ENCODE data around the gene DUSP8. TPM values are rescaled to one million over a fixed set of nuclear protein-coding genes. Genes with fewer than 3 reads are reported as not detected.
"Not testable (repeated sequence)": the region's sequence is repeated elsewhere in the genome, so short reads cannot be mapped to it uniquely, and the experiment has no call there.

Gene DUSP8
- total RNA-seq, 2 donors from 2014 or later, result 79.5 to 90.1 TPM

DNA sequence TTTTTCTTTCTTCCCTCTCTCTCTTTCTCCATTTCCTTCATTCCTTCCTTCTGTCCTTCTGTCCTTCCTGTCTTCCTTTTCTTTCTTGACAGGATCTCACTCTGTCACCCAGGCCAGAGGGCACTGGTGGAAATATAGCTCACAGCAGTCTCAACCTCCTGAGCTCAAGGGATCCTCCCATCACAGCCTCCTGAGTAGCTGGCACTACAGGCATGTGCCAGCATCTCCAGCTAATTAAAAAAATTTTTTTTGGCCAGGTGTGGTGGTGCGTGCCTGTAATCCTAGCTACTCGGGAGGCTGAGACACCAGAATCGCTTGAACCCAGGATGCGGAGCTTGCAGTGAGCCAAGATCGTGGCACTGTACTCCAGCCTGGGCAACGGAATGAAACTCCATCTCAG is 4.8 kb upstream of the DUSP8 start:
- Mint-ChIP-seq H3K4me3 (peak overlapping the region; percentile 57), H3K4me1 (peaks cover 6% of the 10 kb centered on the region), H3K27me3 (no peaks in the 10 kb centered on the region), H3K27ac (peak overlapping the region; percentile 45), H3K36me3 (ENCODE audit: low read depth) (no peaks in the 10 kb centered on the region)
- H3K9me3 ChIP-seq (ENCODE audit: control insufficient read depth, low read length, poor library complexity, severe bottlenecking), result peaks cover 9% of the 10 kb centered on the region
- DNase-seq, result no peak
- ATAC-seq, result no peak

DNA sequence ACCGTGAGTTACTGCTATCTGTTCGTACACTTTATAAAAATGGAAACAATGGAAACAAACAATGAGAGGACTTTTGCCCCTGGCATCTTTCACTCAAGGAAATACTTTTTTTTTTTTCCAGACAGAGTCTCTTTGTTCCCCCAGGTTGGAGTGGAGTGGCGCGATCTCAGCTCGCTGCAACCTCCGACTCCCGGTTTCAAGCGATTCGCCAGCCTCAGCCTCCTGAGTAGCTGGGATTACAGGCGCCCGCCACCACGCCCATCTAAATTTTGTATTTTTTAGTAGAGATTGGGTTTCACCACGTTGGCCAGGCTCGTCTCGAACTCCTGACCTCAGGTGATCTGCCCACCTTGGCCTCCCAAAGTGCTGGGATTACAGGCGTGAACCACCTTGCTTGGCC is 3.7 kb upstream of the DUSP8 start:
- H3K9me3 ChIP-seq (ENCODE audit: control insufficient read depth, low read length, poor library complexity, severe bottlenecking); H3K27me3 Mint-ChIP-seq; H3K4me1 Mint-ChIP-seq; H3K36me3 Mint-ChIP-seq (ENCODE audit: low read depth); DNase-seq; ATAC-seq: not testable (repeated sequence)
- peak overlapping the region; percentile 81 for H3K27ac Mint-ChIP-seq
- H3K4me3 Mint-ChIP-seq, result peak overlapping the region; percentile 60

DNA sequence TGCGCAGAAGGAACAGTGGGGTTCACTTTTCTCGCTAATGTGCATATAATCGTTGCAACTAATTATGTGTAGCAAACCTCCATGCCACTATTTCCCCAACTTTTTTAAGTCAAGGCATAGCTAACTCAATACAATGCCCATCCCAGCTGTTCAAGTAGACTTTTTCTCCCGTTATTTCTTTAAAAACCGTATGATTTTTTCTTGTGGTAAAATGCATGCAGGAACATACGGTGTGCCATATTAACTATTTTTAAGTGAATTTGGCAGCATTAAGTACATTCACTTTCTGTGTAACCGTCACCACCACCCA is 2.8 kb upstream of the DUSP8 start:
- DNase-seq (no peak), ATAC-seq (no peak)
- H3K9me3 ChIP-seq (ENCODE audit: control insufficient read depth, low read length, poor library complexity, severe bottlenecking), result peaks cover 9% of the 10 kb centered on the region
- Mint-ChIP-seq H3K27ac (no peak overlapping the region), H3K4me1 (peaks cover 6% of the 10 kb centered on the region), H3K4me3 (peak overlapping the region; percentile 60), H3K27me3 (no peaks in the 10 kb centered on the region), H3K36me3 (ENCODE audit: low read depth) (no peaks in the 10 kb centered on the region)

DNA sequence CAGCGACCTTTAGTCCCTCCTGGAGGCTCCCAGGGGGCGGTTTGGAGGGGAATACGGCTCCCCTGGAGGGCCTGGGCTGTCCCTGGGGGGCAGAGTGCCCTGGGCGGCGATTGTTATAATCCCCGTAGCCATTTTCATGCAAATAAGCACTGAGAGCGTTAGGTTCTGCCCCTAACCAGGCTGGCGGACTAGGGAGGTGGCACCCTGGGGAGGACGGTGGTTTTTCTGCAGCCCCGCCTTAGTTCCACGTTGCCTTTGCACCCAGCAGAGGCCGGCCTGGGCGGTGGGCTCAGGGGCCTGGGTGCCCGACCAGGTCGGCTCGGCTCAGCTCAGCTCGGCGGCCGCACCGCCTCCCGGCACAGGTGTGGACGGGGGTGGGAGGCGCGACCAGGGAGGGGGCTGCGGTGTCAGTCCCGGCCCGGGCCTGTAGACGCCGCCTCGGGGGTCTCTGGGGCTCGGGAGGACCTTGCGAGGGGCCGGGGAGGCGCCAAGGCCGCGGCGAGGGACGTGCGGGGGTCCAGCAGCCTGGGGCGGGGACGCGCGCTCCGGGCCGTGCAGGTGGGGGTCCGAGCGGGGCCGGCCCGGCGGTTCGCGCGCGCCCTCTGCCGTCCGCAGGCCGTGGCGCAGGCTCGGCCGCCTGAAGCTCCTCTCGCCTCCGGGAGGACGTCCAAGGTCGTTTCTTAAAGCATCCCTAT is 2.3 kb upstream of the DUSP8 start:
- H3K9me3 ChIP-seq (ENCODE audit: control insufficient read depth, low read length, poor library complexity, severe bottlenecking), result peaks cover 9% of the 10 kb centered on the region
- no peaks in the 10 kb centered on the region for H3K27me3 Mint-ChIP-seq
- peak; percentile 58 to 63 (median 59) for DNase-seq
- peak overlapping the region; percentile 89 for H3K27ac Mint-ChIP-seq
- peaks cover 9% of the 10 kb centered on the region for H3K4me1 Mint-ChIP-seq
- peak overlapping the region; percentile 91 for H3K4me3 Mint-ChIP-seq
- no peaks in the 10 kb centered on the region for H3K36me3 Mint-ChIP-seq (ENCODE audit: low read depth)
- peak; percentile 60 for ATAC-seq

DNA sequence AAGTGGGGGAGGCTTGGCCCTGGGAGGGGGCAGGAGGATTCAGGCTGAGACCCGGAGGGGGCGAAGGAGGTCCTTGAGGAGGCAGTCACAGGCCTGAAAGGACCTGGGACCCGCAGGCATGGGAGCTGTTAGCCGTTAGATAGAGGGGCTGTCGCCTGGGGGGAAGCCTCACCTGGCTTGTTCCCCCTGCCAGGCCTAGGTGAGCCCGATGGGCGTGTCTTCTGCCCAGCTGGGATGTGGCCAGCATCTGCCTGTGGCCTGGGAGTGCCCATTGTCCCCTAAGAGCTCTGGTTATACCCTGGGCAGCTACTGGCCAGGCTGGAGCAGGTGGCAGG is 1.8 kb upstream of the DUSP8 start:
- peaks cover 11% of the 10 kb centered on the region for H3K4me1 Mint-ChIP-seq
- H3K36me3 Mint-ChIP-seq (ENCODE audit: low read depth), result no peaks in the 10 kb centered on the region
- peak; percentile 3 for ATAC-seq
- peak overlapping the region; percentile 89 for H3K27ac Mint-ChIP-seq
- peaks cover 9% of the 10 kb centered on the region for H3K9me3 ChIP-seq (ENCODE audit: control insufficient read depth, low read length, poor library complexity, severe bottlenecking)
- no peak for DNase-seq
- H3K4me3 Mint-ChIP-seq, result peak overlapping the region; percentile 91
- H3K27me3 Mint-ChIP-seq, result no peaks in the 10 kb centered on the region

DNA sequence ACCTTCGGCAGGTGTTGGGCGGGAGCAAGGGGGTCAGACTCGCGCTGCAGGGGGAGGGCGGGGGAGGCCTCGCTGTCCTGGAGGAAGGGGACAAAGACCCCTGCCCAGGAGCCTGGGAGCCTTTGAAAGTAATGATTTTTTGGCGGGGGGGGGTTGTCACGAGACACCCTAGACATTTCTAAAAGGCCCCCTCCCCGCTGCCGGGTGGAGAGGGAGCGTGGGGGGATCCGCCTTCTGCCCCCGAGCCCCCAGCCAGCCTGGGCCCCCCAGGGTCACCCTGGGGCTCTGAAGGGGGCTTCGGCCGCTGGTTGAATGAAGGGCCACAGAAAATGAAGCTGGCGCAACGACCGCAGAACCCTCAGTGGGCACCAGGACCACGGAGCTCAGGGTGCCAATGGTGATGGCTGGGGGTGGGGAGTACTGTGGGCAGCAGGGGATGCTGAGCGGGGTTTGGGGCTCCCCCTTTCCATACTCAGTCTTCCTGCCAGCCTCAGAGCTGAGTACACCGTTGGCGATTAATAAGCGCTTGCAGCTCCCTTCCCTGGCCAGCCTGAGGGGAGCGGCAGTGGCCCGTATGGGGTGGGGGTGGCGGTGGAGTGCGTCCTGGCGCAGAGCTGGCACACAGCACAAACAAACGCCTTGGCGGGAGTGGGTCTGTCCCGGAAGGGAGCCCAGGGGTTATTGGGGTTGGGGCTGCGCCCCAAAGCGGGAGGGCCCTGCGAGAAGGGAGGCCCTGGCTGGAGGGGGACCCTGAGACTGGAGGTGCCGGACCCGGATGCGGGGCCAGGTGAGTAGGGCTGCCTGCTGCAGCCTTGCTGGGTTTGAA is 1.2 kb upstream of the DUSP8 start:
- H3K9me3 ChIP-seq (ENCODE audit: control insufficient read depth, low read length, poor library complexity, severe bottlenecking), result peaks cover 4% of the 10 kb centered on the region
- Mint-ChIP-seq H3K27ac (peak overlapping the region; percentile 89), H3K27me3 (no peaks in the 10 kb centered on the region), H3K4me1 (peaks cover 13% of the 10 kb centered on the region), H3K36me3 (ENCODE audit: low read depth) (no peaks in the 10 kb centered on the region), H3K4me3 (peak overlapping the region; percentile 91)
- DNase-seq (peak in 1 of 3 donors; percentile 37), ATAC-seq (peak; percentile 18)

DNA sequence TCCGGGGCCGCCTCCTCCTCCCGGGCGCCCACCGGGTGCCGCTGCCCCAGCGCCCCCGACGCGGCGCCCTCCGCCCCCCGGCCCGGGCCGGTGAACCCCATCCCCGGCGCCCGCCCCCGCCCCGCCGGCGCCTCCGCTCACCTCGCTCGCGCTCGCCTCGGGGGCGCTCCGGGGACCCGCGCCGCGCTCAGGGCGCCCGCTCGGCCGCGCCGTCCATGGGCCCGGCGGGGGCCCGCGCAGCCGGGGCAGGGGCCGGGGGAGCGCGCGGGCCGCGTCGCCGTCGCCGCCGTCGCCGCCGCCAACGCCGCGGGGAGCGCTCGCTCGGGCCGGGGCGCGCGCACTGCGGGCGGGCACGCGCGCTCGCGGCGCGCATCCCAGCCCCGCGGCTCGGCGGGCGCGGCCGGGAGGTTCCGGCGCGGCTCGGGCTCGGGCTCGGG is 293 bp downstream of the DUSP8 start:
- H3K27ac Mint-ChIP-seq, result no peak overlapping the region
- H3K4me1 Mint-ChIP-seq, result peaks cover 16% of the 10 kb centered on the region
- no peaks in the 10 kb centered on the region for H3K27me3 Mint-ChIP-seq

DNA sequence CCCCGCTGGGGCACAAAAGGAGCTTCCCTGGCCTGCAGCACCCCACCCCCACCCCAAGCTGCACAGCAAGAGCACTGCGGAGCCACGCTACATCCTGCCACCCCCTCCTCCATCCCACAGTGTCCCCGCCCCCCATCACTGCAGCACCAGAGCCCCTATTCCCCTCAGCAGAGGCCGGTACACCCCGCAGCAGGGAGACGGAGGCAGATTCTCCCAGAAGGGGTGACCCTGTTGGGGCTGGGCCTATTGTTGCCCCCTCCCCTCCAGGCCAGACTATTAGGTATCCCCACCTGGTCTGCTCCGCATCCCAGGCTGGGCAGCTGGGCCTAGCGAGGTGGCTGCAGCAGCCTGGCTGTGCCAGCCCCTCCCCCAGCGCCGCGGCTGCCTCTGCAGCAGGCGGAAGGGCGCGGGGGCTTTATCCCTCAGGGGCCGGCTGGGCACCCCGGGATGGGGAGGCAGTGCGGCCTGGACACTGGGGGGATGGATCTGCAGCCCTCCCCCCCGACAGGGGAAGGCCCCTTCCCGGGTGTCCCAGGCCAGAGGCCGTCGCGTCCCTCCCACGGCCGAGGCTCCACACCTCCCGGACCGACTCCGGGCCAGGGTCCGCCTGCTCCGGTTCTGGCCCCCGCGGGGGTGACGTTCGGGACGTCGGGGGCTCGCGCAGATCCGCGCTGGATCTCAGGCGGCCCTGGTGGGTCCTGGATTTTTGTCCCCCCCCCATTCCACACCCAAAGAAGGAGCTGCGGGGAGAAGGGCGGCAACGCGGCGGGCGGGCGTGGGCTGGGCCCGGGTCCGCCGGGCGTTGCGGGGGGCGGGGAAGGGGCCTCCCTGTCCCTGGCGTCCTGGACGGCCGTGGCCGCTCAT is 943 bp downstream of the DUSP8 start:
- peak overlapping the region; percentile 72 for H3K27ac Mint-ChIP-seq
- H3K4me1 Mint-ChIP-seq, result peaks cover 17% of the 10 kb centered on the region
- DNase-seq (no peak), ATAC-seq (no peak)
- no peaks in the 10 kb centered on the region for H3K9me3 ChIP-seq (ENCODE audit: control insufficient read depth, low read length, poor library complexity, severe bottlenecking)
- no peaks in the 10 kb centered on the region for H3K36me3 Mint-ChIP-seq (ENCODE audit: low read depth)
- H3K27me3 Mint-ChIP-seq, result no peaks in the 10 kb centered on the region
- H3K4me3 Mint-ChIP-seq, result peak overlapping the region; percentile 84

More for the DNA sequence above, 293 bp downstream of the DUSP8 start:
- DNase-seq (no peak), ATAC-seq (no peak)
- Mint-ChIP-seq H3K4me3 (peak overlapping the region; percentile 39), H3K36me3 (ENCODE audit: low read depth) (no peaks in the 10 kb centered on the region)
- no peaks in the 10 kb centered on the region for H3K9me3 ChIP-seq (ENCODE audit: control insufficient read depth, low read length, poor library complexity, severe bottlenecking)

DNA sequence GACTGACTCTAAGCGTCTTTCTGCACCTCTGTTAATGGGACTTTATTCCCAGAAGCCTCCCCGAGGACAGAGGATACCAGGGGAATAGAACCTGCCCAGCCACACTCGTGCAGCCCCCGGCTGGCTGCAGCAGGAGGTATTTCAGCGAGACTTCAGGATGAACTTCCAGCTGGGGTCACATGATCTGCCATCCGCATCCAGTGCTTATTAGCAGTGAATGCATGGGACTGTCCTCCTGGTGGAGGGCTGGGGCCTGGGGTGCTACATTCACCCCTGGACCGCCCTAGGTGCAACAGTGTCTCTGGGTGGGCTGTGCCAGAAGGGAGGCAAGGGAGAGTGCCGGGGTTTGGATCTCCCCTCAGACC is 1.6 kb downstream of the DUSP8 start:
- DNase-seq, result no peak
- no peaks in the 10 kb centered on the region for H3K9me3 ChIP-seq (ENCODE audit: control insufficient read depth, low read length, poor library complexity, severe bottlenecking)
- Mint-ChIP-seq H3K27ac (peak overlapping the region; percentile 72), H3K27me3 (no peaks in the 10 kb centered on the region), H3K4me1 (peaks cover 18% of the 10 kb centered on the region), H3K36me3 (ENCODE audit: low read depth) (no peaks in the 10 kb centered on the region), H3K4me3 (peak overlapping the region; percentile 84)
- no peak for ATAC-seq

DNA sequence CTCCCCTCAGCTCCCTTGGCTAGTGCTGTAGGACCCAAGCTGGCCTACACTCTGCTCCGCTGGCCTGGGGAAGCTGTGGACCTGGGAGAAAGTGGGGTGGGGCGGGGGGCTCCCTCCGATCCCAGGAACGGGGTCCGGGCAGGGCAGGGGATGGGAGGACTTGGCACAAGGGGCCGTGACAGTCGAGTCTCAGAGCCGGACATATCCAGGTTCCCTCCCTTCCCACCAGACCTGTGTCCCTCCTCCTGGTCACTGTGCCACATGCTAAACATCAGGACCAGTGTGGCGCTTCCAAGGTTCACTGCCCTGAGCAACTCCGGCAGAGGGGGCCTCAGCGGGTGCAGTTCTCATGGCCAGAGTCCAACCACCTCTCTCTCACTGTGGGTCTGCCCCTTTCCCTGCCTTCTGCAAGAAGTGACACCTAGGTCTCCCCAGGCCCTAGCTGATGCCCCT is 2.0 kb downstream of the DUSP8 start:
- H3K36me3 Mint-ChIP-seq (ENCODE audit: low read depth), result no peaks in the 10 kb centered on the region

DNA sequence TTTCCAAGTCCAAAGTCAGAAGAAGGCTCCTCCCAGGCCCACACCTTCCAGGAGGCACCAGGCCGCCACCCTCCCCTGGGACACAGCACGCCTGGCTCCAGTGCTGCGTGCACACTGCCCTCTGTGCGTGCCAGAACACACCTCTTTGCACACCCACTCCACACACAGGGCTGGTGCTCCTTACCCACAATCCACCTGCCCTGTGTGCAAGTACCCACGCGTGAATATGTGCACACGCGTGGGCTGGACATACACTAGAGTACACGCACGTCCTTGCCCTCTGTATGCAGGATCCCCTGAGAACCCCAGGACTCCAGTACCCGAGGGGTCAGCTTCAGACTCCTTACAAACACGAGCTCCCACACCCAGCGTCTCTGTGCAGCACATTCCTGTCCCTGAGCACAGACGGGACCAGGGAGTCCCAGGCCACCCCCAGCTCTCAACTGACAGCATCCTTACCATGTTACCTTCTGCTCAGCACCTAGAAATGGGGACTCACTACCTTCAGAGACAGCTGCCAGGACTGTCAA is 2.8 kb downstream of the DUSP8 start:
- no peaks in the 10 kb centered on the region for H3K36me3 Mint-ChIP-seq (ENCODE audit: low read depth)
- ATAC-seq, result no peak
- H3K9me3 ChIP-seq (ENCODE audit: control insufficient read depth, low read length, poor library complexity, severe bottlenecking), result no peaks in the 10 kb centered on the region
- no peak for DNase-seq
- peak overlapping the region; percentile 72 for H3K27ac Mint-ChIP-seq
- H3K27me3 Mint-ChIP-seq, result no peaks in the 10 kb centered on the region
- peak overlapping the region; percentile 68 for H3K4me3 Mint-ChIP-seq
- H3K4me1 Mint-ChIP-seq, result peaks cover 18% of the 10 kb centered on the region

More for the DNA sequence above, 2.0 kb downstream of the DUSP8 start:
- ATAC-seq (no peak), DNase-seq (peak in 1 of 3 donors; percentile 5)
- Mint-ChIP-seq H3K4me3 (peak overlapping the region; percentile 84), H3K27ac (peak overlapping the region; percentile 72), H3K4me1 (peaks cover 18% of the 10 kb centered on the region), H3K27me3 (no peaks in the 10 kb centered on the region)
- H3K9me3 ChIP-seq (ENCODE audit: control insufficient read depth, low read length, poor library complexity, severe bottlenecking), result no peaks in the 10 kb centered on the region

DNA sequence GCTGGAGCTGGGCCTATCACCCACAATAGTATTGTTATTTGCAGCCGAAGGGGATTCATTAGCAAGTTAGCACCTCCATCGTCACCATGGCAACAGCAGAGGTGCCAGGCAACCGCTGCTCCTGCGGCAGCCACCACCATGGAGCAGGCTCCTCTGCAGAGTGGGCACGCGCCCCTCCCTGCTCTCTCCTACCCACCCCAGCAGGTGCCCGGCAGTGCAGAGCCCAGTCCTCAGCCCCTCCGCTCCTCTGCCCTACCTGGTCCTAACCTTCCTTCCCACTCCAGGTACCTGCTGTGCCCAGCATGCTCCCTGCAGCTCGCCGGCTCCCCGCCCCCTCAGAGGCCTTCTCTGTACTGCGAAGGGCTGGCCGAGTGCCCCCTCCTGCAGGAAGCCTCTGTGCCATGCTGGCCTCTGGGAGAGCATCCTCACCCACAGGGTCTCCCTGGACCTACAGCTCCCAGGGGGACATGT is 3.6 kb downstream of the DUSP8 start:
- peak in 1 of 3 donors; percentile 21 for DNase-seq
- peak overlapping the region; percentile 68 for H3K4me3 Mint-ChIP-seq

DNA sequence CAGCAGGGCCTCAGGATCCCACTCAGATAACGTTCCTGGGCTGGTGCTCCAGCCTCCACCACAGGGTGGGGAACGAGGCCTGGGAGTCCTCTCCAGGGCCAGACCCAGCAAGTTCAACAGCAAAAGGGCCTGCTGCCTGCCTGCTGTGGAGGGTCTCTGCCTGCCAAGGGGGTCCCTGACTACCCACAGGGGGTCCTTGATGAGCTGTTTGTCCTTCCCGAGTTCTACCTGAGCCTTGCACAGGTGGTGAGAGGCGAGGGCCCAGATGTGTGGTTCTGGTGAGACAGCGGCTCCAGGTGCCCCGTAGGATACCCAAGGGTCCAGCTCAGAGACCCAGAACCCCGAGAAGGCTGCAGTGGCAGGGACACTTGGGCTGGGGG is 4.4 kb downstream of the DUSP8 start:
- Mint-ChIP-seq H3K36me3 (ENCODE audit: low read depth) (no peaks in the 10 kb centered on the region), H3K4me1 (peaks cover 12% of the 10 kb centered on the region), H3K4me3 (peak overlapping the region; percentile 43), H3K27ac (no peak overlapping the region), H3K27me3 (no peaks in the 10 kb centered on the region)
- ATAC-seq, result no peak
- peak in 1 of 3 donors; percentile 7 for DNase-seq
- H3K9me3 ChIP-seq (ENCODE audit: control insufficient read depth, low read length, poor library complexity, severe bottlenecking), result no peaks in the 10 kb centered on the region

More for the DNA sequence above, 3.6 kb downstream of the DUSP8 start:
- H3K9me3 ChIP-seq (ENCODE audit: control insufficient read depth, low read length, poor library complexity, severe bottlenecking), result no peaks in the 10 kb centered on the region
- Mint-ChIP-seq H3K27me3 (no peaks in the 10 kb centered on the region), H3K4me1 (peaks cover 13% of the 10 kb centered on the region), H3K36me3 (ENCODE audit: low read depth) (no peaks in the 10 kb centered on the region), H3K27ac (peak overlapping the region; percentile 72)
- no peak for ATAC-seq
